ENCODE results near the gene SENP5. TPM values are rescaled to one million over a fixed set of nuclear protein-coding genes. Genes with fewer than 3 reads are reported as not detected.

Gene SENP5
- total RNA-seq, 1 donor from 2014 or later: 46.1 TPM

DNA sequence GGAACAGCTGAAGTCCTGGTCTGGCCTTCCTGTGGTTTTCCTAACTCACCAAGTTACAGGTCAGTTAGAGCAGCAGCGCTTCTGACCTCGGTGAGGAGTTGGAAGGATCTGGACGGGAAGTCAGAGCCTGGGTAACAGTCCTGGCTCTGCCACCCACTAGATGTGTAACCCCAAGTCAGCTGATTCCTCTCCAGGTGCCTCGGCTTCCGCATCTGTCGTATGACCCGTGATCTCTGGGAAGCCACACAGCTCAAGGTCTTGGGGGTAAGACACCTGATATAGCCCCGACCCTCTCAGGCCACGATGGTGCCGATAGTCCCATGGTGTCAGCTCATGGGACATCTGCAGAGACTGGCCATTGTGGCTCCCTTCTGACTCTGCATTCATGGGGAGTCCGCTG lies 109.2 kb downstream of the SENP5 start:
- Histone ChIP-seq H3K27me3 (peaks cover 8% of the 10 kb centered on the region), H3K9ac (no peak overlapping the region), H3K4me1 (no peaks in the 10 kb centered on the region), H2AFZ (replicated peaks) (no peak overlapping the region), H3K36me3 (no peaks in the 10 kb centered on the region), H3K4me3 (no peak overlapping the region), H3K79me2 (ENCODE audit: low read depth) (no peaks in the 10 kb centered on the region), H3K27ac (no peak overlapping the region), H3F3A (ENCODE audit: low read depth) (no peaks in the 10 kb centered on the region), H4K20me1 (ENCODE audit: low read depth) (no peaks in the 10 kb centered on the region), H3K9me3 (ENCODE audit: low read depth) (no peaks in the 10 kb centered on the region), H3K4me2 (no peak overlapping the region)
- no peak for DNase-seq (ENCODE audit: low spot score)
- Mint-ChIP-seq H3K36me3 (peaks cover 1% of the 10 kb centered on the region), H3K9me3 (peaks cover 9% of the 10 kb centered on the region), H3K27ac (peak overlapping the region; percentile 72), H3K27me3 (ENCODE audit: insufficient read depth, low read depth) (peaks cover 9% of the 10 kb centered on the region), H3K4me1 (peaks cover 7% of the 10 kb centered on the region), H3K4me3 (no peak overlapping the region)
- TF ChIP-seq CTCF (IDR thresholded peaks at IDR 0.05) (no peak), EZH2phosphoT487 (IDR thresholded peaks at IDR 0.05) (no peak), EZH2 (IDR thresholded peaks at IDR 0.05) (no peak)

GRCh38 chr3:196979545-196979944 lies 111.8 kb downstream of the SENP5 start:
- Histone ChIP-seq H3K79me2 (ENCODE audit: low read depth) (no peaks in the 10 kb centered on the region), H3K27me3 (peaks cover 8% of the 10 kb centered on the region), H4K20me1 (ENCODE audit: low read depth) (no peaks in the 10 kb centered on the region), H3K9ac (no peak overlapping the region), H3K27ac (no peak overlapping the region), H3K9me3 (ENCODE audit: low read depth) (no peaks in the 10 kb centered on the region), H3K4me1 (no peaks in the 10 kb centered on the region), H3F3A (ENCODE audit: low read depth) (no peaks in the 10 kb centered on the region), H2AFZ (replicated peaks) (no peak overlapping the region), H3K4me2 (no peak overlapping the region), H3K36me3 (no peaks in the 10 kb centered on the region), H3K4me3 (no peak overlapping the region)
- peaks cover 9% of the 10 kb centered on the region for H3K27me3 Mint-ChIP-seq (ENCODE audit: insufficient read depth, low read depth)
- TF ChIP-seq EZH2phosphoT487 (IDR thresholded peaks at IDR 0.05) (no peak), CTCF (IDR thresholded peaks at IDR 0.05) (no peak), EZH2 (IDR thresholded peaks at IDR 0.05) (no peak)
- H3K27ac Mint-ChIP-seq: peak overlapping the region; percentile 37
- H3K4me3 Mint-ChIP-seq: no peak overlapping the region
- H3K36me3 Mint-ChIP-seq: peaks cover 3% of the 10 kb centered on the region
- H3K4me1 Mint-ChIP-seq: peaks cover 7% of the 10 kb centered on the region
- DNase-seq (ENCODE audit: low spot score): no peak
- peaks cover 16% of the 10 kb centered on the region for H3K9me3 Mint-ChIP-seq

DNA sequence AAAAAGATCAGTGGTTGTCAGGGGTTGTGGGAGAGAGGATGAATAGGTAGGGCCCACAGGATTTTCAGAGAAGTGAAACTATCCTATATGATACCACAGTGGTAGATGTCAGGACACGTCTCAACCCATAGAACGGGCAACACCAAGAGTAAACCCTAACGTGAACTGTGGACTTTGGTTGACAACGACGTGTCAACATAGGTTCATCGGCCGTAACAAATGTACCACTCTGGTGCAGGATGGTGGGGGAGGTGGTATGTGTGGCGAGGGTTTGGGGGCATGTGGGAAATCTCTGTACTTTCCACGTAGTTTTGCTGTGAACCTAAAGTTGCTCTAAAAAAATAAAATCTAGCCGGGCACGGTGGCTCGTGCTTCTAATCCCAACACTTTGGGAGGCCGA lies 113.9 kb downstream of the SENP5 start:
- no peak for DNase-seq (ENCODE audit: low spot score)
- no peak overlapping the region for H3K27ac ChIP-seq
- peaks cover 8% of the 10 kb centered on the region for H3K27me3 ChIP-seq
- H3F3A ChIP-seq (ENCODE audit: low read depth): no peaks in the 10 kb centered on the region
- Mint-ChIP-seq H3K4me1 (peaks cover 3% of the 10 kb centered on the region), H3K4me3 (peak overlapping the region; percentile 1), H3K36me3 (peaks cover 3% of the 10 kb centered on the region), H3K27ac (no peak overlapping the region), H3K9me3 (peaks cover 16% of the 10 kb centered on the region), H3K27me3 (ENCODE audit: insufficient read depth, low read depth) (peaks cover 9% of the 10 kb centered on the region)
- no peaks in the 10 kb centered on the region for H3K9me3 ChIP-seq (ENCODE audit: low read depth)
- H3K79me2 ChIP-seq (ENCODE audit: low read depth): no peaks in the 10 kb centered on the region
- H2AFZ ChIP-seq (replicated peaks): no peak overlapping the region
- H3K4me1 ChIP-seq: no peaks in the 10 kb centered on the region
- TF ChIP-seq CTCF (IDR thresholded peaks at IDR 0.05) (no peak), EZH2phosphoT487 (IDR thresholded peaks at IDR 0.05) (no peak), EZH2 (IDR thresholded peaks at IDR 0.05) (no peak)
- H3K4me3 ChIP-seq: no peak overlapping the region
- H3K36me3 ChIP-seq: no peaks in the 10 kb centered on the region
- no peak overlapping the region for H3K9ac ChIP-seq
- no peak overlapping the region for H3K4me2 ChIP-seq
- H4K20me1 ChIP-seq (ENCODE audit: low read depth): no peaks in the 10 kb centered on the region
